IMR-90 (cell line): ENCODE data around the gene GATAD2A. TPM values are rescaled to one million over a fixed set of nuclear protein-coding genes. Genes with fewer than 3 reads are reported as not detected.

ENCODE experiments used
- ATAC-seq: fragments of 200-7000 bp; cut with Tn5 transposase; 2 replicates; pipeline ENCODE4 v1.9.1; 2020; ENCODE audit warnings: low read depth, mild to moderate bottlenecking, moderate library complexity
- BruUV-seq: library from RNA; stranded (reverse); fragments of 400-500 nt; replicated peaks from 2 replicates; lab custom pipeline; 2021; lab: Mats Ljungman, UMichigan
- CTCF ChIA-PET: fragments of 300-600 bp; formaldehyde crosslinking; extraction: SDS; loops from one replicate; lab custom pipeline; 2021; ENCODE audit warnings: antibody characterized with exemption; lab: Yijun Ruan, JAX
- POLR2A ChIA-PET: fragments of 300-600 bp; sonication (Branson Sonifier 250); formaldehyde crosslinking; loops from one replicate; lab custom pipeline; 2022; ENCODE audit warnings: antibody characterized with exemption; ENCODE audit not compliant: unreplicated experiment; lab: Charles Lee
- DNase-seq: peaks from one replicate; pipeline ENCODE4 v3.0.0; 2013
- H2AFZ ChIP-seq: replicated peaks from 2 replicates; pipeline ENCODE3; 2013; ENCODE audit warnings: low read length, mild to moderate bottlenecking; ENCODE audit not compliant: poor library complexity
- H2AK5ac ChIP-seq: 2 replicates; pipeline ENCODE4 v1.6.1; 2013; ENCODE audit warnings: low read depth, low read length, inconsistent platforms
- H2AK9ac ChIP-seq: replicated peaks from 2 replicates; pipeline ENCODE3; 2013; ENCODE audit warnings: mild to moderate bottlenecking, low read depth, low read length, moderate library complexity; ENCODE audit not compliant: poor library complexity
- H2BK120ac ChIP-seq: 2 replicates; pipeline ENCODE4 v1.6.1; 2013; ENCODE audit warnings: low read depth, low read length, inconsistent platforms
- H2BK15ac ChIP-seq: 3 replicates; pipeline ENCODE4 v1.6.1; 2013; ENCODE audit warnings: low read depth, low read length, inconsistent platforms
- H2BK20ac ChIP-seq: 2 replicates; pipeline ENCODE4 v1.6.1; 2013; ENCODE audit warnings: low read depth, mild to moderate bottlenecking, inconsistent platforms, low read length, moderate library complexity
- H2BK5ac ChIP-seq: 2 replicates; pipeline ENCODE4 v1.6.1; 2013; ENCODE audit warnings: mild to moderate bottlenecking, low read depth, low read length, inconsistent platforms; ENCODE audit not compliant: poor library complexity, severe bottlenecking
- H3K14ac ChIP-seq: replicated peaks from 2 replicates; pipeline ENCODE4 v1.6.1; 2013; ENCODE audit warnings: low read depth, low read length, inconsistent platforms
- H3K18ac ChIP-seq: 2 replicates; pipeline ENCODE4 v1.6.1; 2013; ENCODE audit warnings: low read depth, low read length, control low read depth
- H3K23ac ChIP-seq: 2 replicates; pipeline ENCODE4 v1.6.1; 2013; ENCODE audit warnings: low read depth, low read length, inconsistent platforms
- H3K27ac ChIP-seq: 2 replicates; pipeline ENCODE4 v1.5.1; 2013; ENCODE audit warnings: mild to moderate bottlenecking, control low read depth, low read length; ENCODE audit not compliant: insufficient read depth
- H3K27me3 ChIP-seq: 2 replicates; pipeline ENCODE4 v1.6.1; 2013; ENCODE audit warnings: low read length; ENCODE audit not compliant: control insufficient read depth, insufficient read depth
- H3K36me3 ChIP-seq: 2 replicates; pipeline ENCODE4 v1.6.1; 2013; ENCODE audit warnings: low read length, mixed read lengths; ENCODE audit not compliant: control insufficient read depth, insufficient read depth
- H3K4ac ChIP-seq: 2 replicates; pipeline ENCODE4 v1.6.1; 2013; ENCODE audit warnings: low read depth, low read length, inconsistent platforms
- H3K4me1 ChIP-seq: 2 replicates; pipeline ENCODE4 v1.6.1; 2013; ENCODE audit warnings: low read length, mixed read lengths; ENCODE audit not compliant: control insufficient read depth, insufficient read depth
- H3K4me2 ChIP-seq: 2 replicates; pipeline ENCODE4 v1.6.1; 2013; ENCODE audit warnings: low read depth, mild to moderate bottlenecking, control low read depth, low read length, moderate library complexity
- H3K4me3 ChIP-seq: 2 replicates; pipeline ENCODE4 v1.5.1; 2013; ENCODE audit warnings: low read depth, mild to moderate bottlenecking, control low read depth, low read length, moderate library complexity; ENCODE audit not compliant: insufficient read depth
- H3K56ac ChIP-seq: 2 replicates; pipeline ENCODE4 v1.6.1; 2013; ENCODE audit warnings: low read length, inconsistent platforms; ENCODE audit not compliant: insufficient read depth; ENCODE audit errors: extremely low read depth
- H3K79me1 ChIP-seq, 2 experiments: 2 replicates each; pipeline ENCODE4 v1.6.1; 2013; ENCODE audit warnings: low read length in 2 of 2, inconsistent platforms in 1 of 2, low read depth in 1 of 2
- H3K9ac ChIP-seq: 2 replicates; pipeline ENCODE4 v1.6.1; 2013; ENCODE audit warnings: low read depth, low read length, control low read depth
- H3K9me1 ChIP-seq: 2 replicates; pipeline ENCODE4 v1.6.1; 2013; ENCODE audit warnings: low read length, inconsistent platforms; ENCODE audit not compliant: insufficient read depth
- H3K9me3 ChIP-seq: 2 replicates; pipeline ENCODE4 v1.6.1; 2013; ENCODE audit warnings: low read length; ENCODE audit not compliant: control insufficient read depth, insufficient read depth
- H4K20me1 ChIP-seq: 2 replicates; pipeline ENCODE4 v1.6.1; 2013; ENCODE audit warnings: low read length, inconsistent platforms; ENCODE audit not compliant: insufficient read depth
- H4K5ac ChIP-seq: 2 replicates; pipeline ENCODE4 v1.6.1; 2013; ENCODE audit warnings: mild to moderate bottlenecking, low read depth, low read length, control low read depth
- H4K8ac ChIP-seq, 2 experiments: 2 replicates each; pipeline ENCODE4 v1.6.1; 2013; ENCODE audit warnings: low read depth in 2 of 2, low read length in 2 of 2, control low read depth in 1 of 2, inconsistent platforms in 1 of 2
- H4K91ac ChIP-seq: 2 replicates; pipeline ENCODE4 v1.6.1; 2013; ENCODE audit warnings: low read depth, low read length, inconsistent platforms; ENCODE audit not compliant: insufficient read depth
- MAFK ChIP-seq: IDR thresholded peaks from 2 replicates; pipeline ENCODE4 v1.6.1; 2012; ENCODE audit warnings: low read depth, low read length, improper control_type of control experiment
- MXI1 ChIP-seq: IDR thresholded peaks from 2 replicates; pipeline ENCODE4 v1.6.1; 2012; ENCODE audit warnings: low read depth, mild to moderate bottlenecking, low read length, moderate library complexity, borderline replicate concordance
- NFE2L2 ChIP-seq: fragments of 150-350 bp; IDR thresholded peaks from 2 replicates; pipeline ENCODE4 v1.6.1; 2016; ENCODE audit warnings: low read depth, mild to moderate bottlenecking, low read length
- POLR2A ChIP-seq: IDR thresholded peaks from 2 replicates; pipeline ENCODE4 v1.6.1; 2012; ENCODE audit warnings: mild to moderate bottlenecking, low read depth, low read length
- RCOR1 ChIP-seq: IDR thresholded peaks from 2 replicates; pipeline ENCODE4 v1.6.1; 2012; ENCODE audit warnings: mild to moderate bottlenecking, low read length, improper control_type of control experiment; ENCODE audit not compliant: insufficient replicate concordance
- SMC3 ChIP-seq: fragments of 150-350 bp; IDR thresholded peaks from 2 replicates; pipeline ENCODE4 v1.6.1; 2016; ENCODE audit warnings: low read depth, mild to moderate bottlenecking, antibody characterized with exemption, low read length, moderate library complexity
- WGBS, 2 experiments: methylation state at CpG; one replicate each; pipeline versions ENCODE4 v1.1.5 to v1.1.7; 2013; ENCODE audit warnings: missing lambda C conversion rate in 2 of 2; ENCODE audit not compliant: insufficient read length in 1 of 2; ENCODE audit errors: extremely low coverage in 2 of 2; 5-methylcytosine and 5-hydroxymethylcytosine counted together
- dilution Hi-C: fragments of 300-500 bp; cut with HindIII; formaldehyde crosslinking; loops from one replicate; pipeline ENCODE4 v1.14.3; 2018; ENCODE audit warnings: low sequenced_read_pairs; ENCODE audit not compliant: unreplicated experiment
- in situ Hi-C: fragments of 300-500 bp; cut with MboI; formaldehyde crosslinking; loops from 3 replicates; pipeline ENCODE4 v1.14.3; 2019; ENCODE audit warnings: low sequenced_read_pairs, inconsistent platforms, mixed read lengths
- intact Hi-C: fragments of 100-400 bp; cut with micrococcal nuclease; formaldehyde crosslinking; loops from 2 replicates; pipeline ENCODE4 v1.10.0; 2022
- polyA plus RNA-seq, 3 experiments: library from polyadenylated mRNA; depleted of rRNA; stranded (reverse); fragments of >200 nt; gene quantifications; 2 replicates each; pipeline ENCODE4 v1.2.3, GENCODE V29; 2012; ENCODE audit warnings: low replicate concordance in 1 of 3
- total RNA-seq: library from RNA; depleted of rRNA; stranded (reverse); fragments of >200 nt; gene quantifications from 2 replicates; pipeline ENCODE4 v1.2.3, GENCODE V29; 2012
- TF ChIP-seq, protein P1 (sequence below): fragments of 150-350 bp; IDR thresholded peaks from 2 replicates; pipeline ENCODE4 v1.6.1; 2016; ENCODE audit warnings: low read depth, mild to moderate bottlenecking, low read length, moderate library complexity, borderline replicate concordance
- TF ChIP-seq, protein P2 (sequence below): conservative IDR thresholded peaks from 2 replicates; pipeline ENCODE4 v1.5.1; 2012; ENCODE audit warnings: mild to moderate bottlenecking, low read depth, low read length, improper control_type of control experiment
- TF ChIP-seq, protein P3 (sequence below): fragments of 150-350 bp; IDR thresholded peaks from 2 replicates; pipeline ENCODE4 v1.6.1; 2017; ENCODE audit warnings: mild to moderate bottlenecking, antibody characterized with exemption, low read length, low read depth

Gene GATAD2A
- total and polyA plus RNA-seq, 2 of the 4 experiments (the other 2 are of a cell fraction), result 23.5 to 33.2 TPM

DNA sequence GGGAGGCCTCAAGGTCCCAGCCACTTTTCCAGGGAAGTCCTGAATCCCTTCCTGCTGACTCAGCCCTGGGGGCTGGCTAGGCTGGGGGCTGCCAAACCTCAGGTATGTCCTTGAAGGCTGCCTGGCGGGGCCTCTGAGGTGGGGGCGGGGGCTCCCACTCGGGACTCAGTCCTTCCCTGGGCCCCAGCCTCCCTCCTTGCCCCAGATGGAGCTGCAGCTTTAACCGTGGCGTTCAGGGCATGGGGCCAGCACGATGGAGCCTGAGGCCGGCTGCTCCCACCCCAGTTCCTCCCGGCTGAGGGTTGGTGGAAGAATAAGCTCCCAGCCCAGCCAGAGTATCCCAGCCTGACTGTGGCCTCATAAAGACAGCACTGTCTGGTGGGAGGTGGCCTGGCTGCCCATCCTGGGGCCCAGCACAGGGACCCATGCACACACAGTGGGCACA, 145.0 kb downstream of the GATAD2A start:
- CTCF ChIA-PET, result no interaction called here
- Histone ChIP-seq H2BK120ac (no peak overlapping the region), H2AFZ (peak overlapping the region; percentile 58), H3K4me2 (no peak overlapping the region), H3K27me3 (peaks cover 12% of the 10 kb centered on the region; the same call in 1 of the 2 replicates), H2BK15ac (no peak overlapping the region), H3K18ac (no peak overlapping the region), H3K79me1 (no peaks in the 10 kb centered on the region), H3K27ac (no peak overlapping the region), H4K20me1 (no peaks in the 10 kb centered on the region; the same call in 1 of the 2 replicates), H3K4ac (no peak overlapping the region), H3K56ac (no peak overlapping the region), H3K36me3 (no peaks in the 10 kb centered on the region), H4K8ac (no peak overlapping the region), H3K9me1 (no peaks in the 10 kb centered on the region), H2BK20ac (no peak overlapping the region), H3K9ac (no peak overlapping the region), H3K23ac (no peak overlapping the region), H4K91ac (no peak overlapping the region), H2AK9ac (peak overlapping the region; percentile 55), H3K14ac (no peak overlapping the region), H2BK5ac (no peak overlapping the region), H3K4me1 (no peaks in the 10 kb centered on the region), H3K9me3 (no peaks in the 10 kb centered on the region), H4K5ac (no peak overlapping the region), H3K4me3 (no peak overlapping the region), H2AK5ac (no peak overlapping the region)
- in situ Hi-C loops (no loop called here), intact Hi-C loops (loop anchor here (5.0 kb wide), 1 partner anchor 92 kb away; the partner anchor contains the start of gene GMIP), dilution Hi-C loops (no loop called here)
- BruUV-seq, result no TSS peak
- TF ChIP-seq, protein P1, sequence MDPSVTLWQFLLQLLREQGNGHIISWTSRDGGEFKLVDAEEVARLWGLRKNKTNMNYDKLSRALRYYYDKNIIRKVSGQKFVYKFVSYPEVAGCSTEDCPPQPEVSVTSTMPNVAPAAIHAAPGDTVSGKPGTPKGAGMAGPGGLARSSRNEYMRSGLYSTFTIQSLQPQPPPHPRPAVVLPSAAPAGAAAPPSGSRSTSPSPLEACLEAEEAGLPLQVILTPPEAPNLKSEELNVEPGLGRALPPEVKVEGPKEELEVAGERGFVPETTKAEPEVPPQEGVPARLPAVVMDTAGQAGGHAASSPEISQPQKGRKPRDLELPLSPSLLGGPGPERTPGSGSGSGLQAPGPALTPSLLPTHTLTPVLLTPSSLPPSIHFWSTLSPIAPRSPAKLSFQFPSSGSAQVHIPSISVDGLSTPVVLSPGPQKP, result no peak
- TF ChIP-seq MAFK (peak; percentile 48), SMC3 (no peak), RCOR1 (no peak), POLR2A (no peak), NFE2L2 (no peak), MXI1 (no peak)
- TF ChIP-seq, protein P2, sequence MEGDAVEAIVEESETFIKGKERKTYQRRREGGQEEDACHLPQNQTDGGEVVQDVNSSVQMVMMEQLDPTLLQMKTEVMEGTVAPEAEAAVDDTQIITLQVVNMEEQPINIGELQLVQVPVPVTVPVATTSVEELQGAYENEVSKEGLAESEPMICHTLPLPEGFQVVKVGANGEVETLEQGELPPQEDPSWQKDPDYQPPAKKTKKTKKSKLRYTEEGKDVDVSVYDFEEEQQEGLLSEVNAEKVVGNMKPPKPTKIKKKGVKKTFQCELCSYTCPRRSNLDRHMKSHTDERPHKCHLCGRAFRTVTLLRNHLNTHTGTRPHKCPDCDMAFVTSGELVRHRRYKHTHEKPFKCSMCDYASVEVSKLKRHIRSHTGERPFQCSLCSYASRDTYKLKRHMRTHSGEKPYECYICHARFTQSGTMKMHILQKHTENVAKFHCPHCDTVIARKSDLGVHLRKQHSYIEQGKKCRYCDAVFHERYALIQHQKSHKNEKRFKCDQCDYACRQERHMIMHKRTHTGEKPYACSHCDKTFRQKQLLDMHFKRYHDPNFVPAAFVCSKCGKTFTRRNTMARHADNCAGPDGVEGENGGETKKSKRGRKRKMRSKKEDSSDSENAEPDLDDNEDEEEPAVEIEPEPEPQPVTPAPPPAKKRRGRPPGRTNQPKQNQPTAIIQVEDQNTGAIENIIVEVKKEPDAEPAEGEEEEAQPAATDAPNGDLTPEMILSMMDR, result no peak
- TF ChIP-seq, protein P3, sequence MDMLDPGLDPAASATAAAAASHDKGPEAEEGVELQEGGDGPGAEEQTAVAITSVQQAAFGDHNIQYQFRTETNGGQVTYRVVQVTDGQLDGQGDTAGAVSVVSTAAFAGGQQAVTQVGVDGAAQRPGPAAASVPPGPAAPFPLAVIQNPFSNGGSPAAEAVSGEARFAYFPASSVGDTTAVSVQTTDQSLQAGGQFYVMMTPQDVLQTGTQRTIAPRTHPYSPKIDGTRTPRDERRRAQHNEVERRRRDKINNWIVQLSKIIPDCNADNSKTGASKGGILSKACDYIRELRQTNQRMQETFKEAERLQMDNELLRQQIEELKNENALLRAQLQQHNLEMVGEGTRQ, result no peak
- WGBS, 2 experiments, result 15% methylated on average over 5 of the region's 8 CpGs; no CpG with 5 or more reads in 1 of the 2 experiments
- POLR2A ChIA-PET, result no interaction called here
- DNase-seq (peak; percentile 52), ATAC-seq (peak; percentile 22)
